Panc1 (cell line): Measurements from ENCODE around the gene STARD13.

Experiments used
- CTCF ChIP-seq: fragments of 450-650 bp; IDR thresholded peaks from 2 replicates; pipeline ENCODE4 v1.5.1; 2017; ENCODE audit warnings: mild to moderate bottlenecking
- REST ChIP-seq, 2 experiments: IDR thresholded peaks; 2 replicates each; pipeline ENCODE4 v1.6.1; 2011 to 2012; ENCODE audit warnings: low read depth in 2 of 2, control low read depth in 1 of 2, low read length in 1 of 2, mild to moderate bottlenecking in 1 of 2, moderate library complexity in 1 of 2; ENCODE audit not compliant: insufficient read depth in 1 of 2

DNA sequence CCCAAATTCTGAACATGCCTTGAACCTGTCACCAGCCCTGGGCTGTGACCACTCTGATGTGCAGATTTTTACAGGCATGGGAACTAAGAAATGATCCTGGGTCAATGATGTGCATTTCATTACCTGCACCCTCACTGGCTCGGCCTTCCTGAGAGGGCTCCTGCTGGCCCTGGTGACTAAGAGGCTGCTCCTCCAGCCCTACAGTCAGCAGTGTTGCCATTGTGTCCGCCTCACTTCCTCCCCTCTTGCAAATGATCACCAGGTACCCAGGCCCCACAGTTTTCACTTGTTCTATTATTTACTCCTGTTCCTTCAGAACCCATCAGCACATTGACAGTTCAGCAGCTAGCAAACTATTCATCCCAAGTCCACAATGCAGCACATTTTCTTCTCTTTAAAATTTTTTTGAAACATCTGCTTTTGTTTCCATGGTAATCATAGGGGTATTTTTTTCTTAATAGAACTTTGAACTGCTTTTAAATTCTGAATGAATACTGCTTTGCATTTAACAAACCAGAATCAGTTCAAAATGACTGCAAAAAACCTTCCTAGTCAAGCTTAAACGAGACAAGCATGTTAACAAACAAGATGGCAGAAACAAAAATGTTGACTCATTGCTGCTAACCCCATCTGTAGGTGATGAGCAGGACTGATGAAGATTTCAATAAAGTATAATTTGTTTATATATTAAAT is 29.3 kb downstream of the STARD13 start:
- TF ChIP-seq CTCF (no peak), REST (IDR thresholded peaks at IDR 0.05; ENCODE audit: insufficient read depth in 1 of 2, low read depth in 2 of 2, low read length in 1 of 2) (no peak)
